ENCODE data around the gene WASF2.

GRCh38 chr1:27417713-27418112, 72.3 kb downstream of the WASF2 start:
- TF ChIP-seq, protein P1, sequence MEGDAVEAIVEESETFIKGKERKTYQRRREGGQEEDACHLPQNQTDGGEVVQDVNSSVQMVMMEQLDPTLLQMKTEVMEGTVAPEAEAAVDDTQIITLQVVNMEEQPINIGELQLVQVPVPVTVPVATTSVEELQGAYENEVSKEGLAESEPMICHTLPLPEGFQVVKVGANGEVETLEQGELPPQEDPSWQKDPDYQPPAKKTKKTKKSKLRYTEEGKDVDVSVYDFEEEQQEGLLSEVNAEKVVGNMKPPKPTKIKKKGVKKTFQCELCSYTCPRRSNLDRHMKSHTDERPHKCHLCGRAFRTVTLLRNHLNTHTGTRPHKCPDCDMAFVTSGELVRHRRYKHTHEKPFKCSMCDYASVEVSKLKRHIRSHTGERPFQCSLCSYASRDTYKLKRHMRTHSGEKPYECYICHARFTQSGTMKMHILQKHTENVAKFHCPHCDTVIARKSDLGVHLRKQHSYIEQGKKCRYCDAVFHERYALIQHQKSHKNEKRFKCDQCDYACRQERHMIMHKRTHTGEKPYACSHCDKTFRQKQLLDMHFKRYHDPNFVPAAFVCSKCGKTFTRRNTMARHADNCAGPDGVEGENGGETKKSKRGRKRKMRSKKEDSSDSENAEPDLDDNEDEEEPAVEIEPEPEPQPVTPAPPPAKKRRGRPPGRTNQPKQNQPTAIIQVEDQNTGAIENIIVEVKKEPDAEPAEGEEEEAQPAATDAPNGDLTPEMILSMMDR (IDR thresholded peaks at IDR 0.05), result no peak
- TF ChIP-seq POLR2A (IDR thresholded peaks at IDR 0.05), result no peak
